ENCODE data around the gene CCDC33.

DNA sequence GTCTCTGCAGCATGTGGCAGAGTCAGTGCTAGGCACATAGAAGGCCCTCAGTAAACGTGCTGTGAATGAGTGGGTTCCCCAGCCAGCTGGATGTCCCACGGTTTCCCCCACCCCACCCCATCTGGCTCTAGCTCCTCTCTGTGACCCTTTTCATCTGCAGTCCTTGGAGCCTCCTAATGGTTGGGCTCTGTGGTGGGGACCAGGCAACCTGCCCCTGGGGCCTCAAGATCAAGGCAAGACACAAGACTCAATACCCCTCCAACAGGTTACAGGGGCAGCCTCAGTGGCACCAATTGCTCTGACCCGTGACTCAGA lies 148.4 kb downstream of the CCDC33 start:
- TF ChIP-seq CTCF (conservative IDR thresholded peaks at IDR 0.05; ENCODE audit: low read depth, low read length) (no peak), EZH2 (IDR thresholded peaks at IDR 0.05; ENCODE audit: low read length, unreplicated experiment) (no peak), EZH2phosphoT487 (IDR thresholded peaks at IDR 0.05; ENCODE audit: borderline replicate concordance, low read length) (no peak)

All from PC-3 (cell line).